Endothelial cell of umbilical vein (primary cell): ENCODE results near the gene ANKK1. TPM values are rescaled to one million over a fixed set of nuclear protein-coding genes. Genes with fewer than 3 reads are reported as not detected.

Experiments used
- BruUV-seq: library from RNA; stranded (reverse); fragments of 400-500 nt; replicated peaks from 2 replicates; lab custom pipeline; 2021; lab: Mats Ljungman, UMichigan
- CTCF ChIA-PET: fragments of 300-600, 350-600 bp; sonication (Branson Sonifier 250); formaldehyde crosslinking; loops from one replicate; lab custom pipeline; 2021; ENCODE audit warnings: antibody characterized with exemption, inconsistent platforms; lab: Charles Lee
- POLR2A ChIA-PET: fragments of 300-600, 350-600 bp; sonication (Branson Sonifier 250); formaldehyde crosslinking; loops from one replicate; lab custom pipeline; 2021; ENCODE audit warnings: antibody characterized with exemption, inconsistent platforms; lab: Charles Lee
- DNase-seq: peaks from one replicate; pipeline ENCODE4 v3.0.0-alpha.2; 2011; ENCODE audit warnings: low read depth, low spot score
- FAIRE-seq: peaks from 2 replicates; lab custom pipeline; 2011; peaks lifted over from hg19 to GRCh38; lab: Jason Lieb, UNC
- H2AFZ ChIP-seq: 2 replicates; pipeline ENCODE4 v1.6.0; 2012; ENCODE audit warnings: low read depth, low read length, control low read depth, inconsistent platforms
- H3K27ac ChIP-seq: 2 replicates; pipeline ENCODE4 v1.5.1; 2011; ENCODE audit warnings: low read depth, mild to moderate bottlenecking, control low read depth, low read length, moderate library complexity; ENCODE audit not compliant: insufficient read depth
- H3K27me3 ChIP-seq, 2 experiments: 2 replicates each; pipeline versions ENCODE4 v1.6.0 to v1.6.1; 2011; ENCODE audit warnings: low read length in 2 of 2, mixed read lengths in 1 of 2; ENCODE audit not compliant: control insufficient read depth in 2 of 2, insufficient read depth in 2 of 2
- H3K36me3 ChIP-seq, 2 experiments: 2 replicates in 1 of 2; 3 replicates in 1 of 2; pipeline ENCODE4 v1.5.1; 2011; ENCODE audit warnings: low read length in 2 of 2, mild to moderate bottlenecking in 1 of 2, moderate library complexity in 1 of 2; ENCODE audit not compliant: control insufficient read depth in 2 of 2, insufficient read depth in 2 of 2; ENCODE audit errors: extremely low read depth in 1 of 2
- H3K4me1 ChIP-seq: 3 replicates; pipeline ENCODE4 v1.5.1; 2011; ENCODE audit warnings: mild to moderate bottlenecking, low read length; ENCODE audit not compliant: control insufficient read depth, insufficient read depth; ENCODE audit errors: extremely low read depth
- H3K4me2 ChIP-seq: 2 replicates; pipeline ENCODE4 v1.6.1; 2011; ENCODE audit warnings: low read length, control low read depth, mixed read lengths; ENCODE audit not compliant: insufficient read depth
- H3K4me3 ChIP-seq, 3 experiments: fragments of 200-600 bp in 1 of 3; sonication (generic), shearing (Covaris generic) in 1 of 3; replicated peaks in 1 of 3; 2 replicates each; pipeline ENCODE4 v1.5.1; 2011 to 2016; ENCODE audit warnings: control low read depth in 3 of 3, low read length in 3 of 3, mild to moderate bottlenecking in 2 of 3, inconsistent platforms in 1 of 3, low read depth in 1 of 3, moderate library complexity in 1 of 3; ENCODE audit not compliant: insufficient read depth in 1 of 3
- H3K79me2 ChIP-seq: 2 replicates; pipeline ENCODE4 v1.6.0; 2012; ENCODE audit warnings: low read length, inconsistent platforms; ENCODE audit not compliant: control insufficient read depth, insufficient read depth
- H3K9ac ChIP-seq: replicated peaks from 2 replicates; pipeline ENCODE3; 2011; ENCODE audit warnings: low read length, control low read depth; ENCODE audit not compliant: insufficient read depth; ENCODE audit errors: extremely low read depth
- H3K9me1 ChIP-seq: replicated peaks from 3 replicates; pipeline ENCODE4 v1.6.0; 2011; ENCODE audit warnings: mild to moderate bottlenecking, low read length; ENCODE audit not compliant: control insufficient read depth, insufficient read depth; ENCODE audit errors: extremely low read depth
- H3K9me3 ChIP-seq: replicated peaks from 2 replicates; pipeline ENCODE4 v1.5.1; 2012; ENCODE audit warnings: low read length, inconsistent platforms; ENCODE audit not compliant: control insufficient read depth, insufficient read depth
- H4K20me1 ChIP-seq: replicated peaks from 2 replicates; pipeline ENCODE3; 2011; ENCODE audit warnings: mild to moderate bottlenecking, low read length; ENCODE audit not compliant: control insufficient read depth, insufficient read depth; ENCODE audit errors: extremely low read depth
- CTCF ChIP-seq, 2 donors: IDR thresholded peaks; 1 replicate in 1 of 2; 2 replicates in 1 of 2; pipeline ENCODE4 v1.5.1; 2011; ENCODE audit warnings: low read length in 2 of 2, mild to moderate bottlenecking in 2 of 2, moderate library complexity in 2 of 2, control low read depth in 1 of 2, inconsistent platforms in 1 of 2, low read depth in 1 of 2; ENCODE audit not compliant: insufficient read depth in 1 of 2; ENCODE audit errors: extremely low read depth in 1 of 2
- EZH2 ChIP-seq: IDR thresholded peaks from 2 replicates; pipeline ENCODE4 v1.6.1; 2012; ENCODE audit warnings: borderline replicate concordance, low read depth, mild to moderate bottlenecking, moderate library complexity, low read length, inconsistent platforms; ENCODE audit not compliant: severe bottlenecking
- FOS ChIP-seq: IDR thresholded peaks from 2 replicates; pipeline ENCODE4 v1.6.1; 2011; ENCODE audit warnings: mild to moderate bottlenecking, low read length, moderate library complexity, borderline replicate concordance; ENCODE audit not compliant: insufficient read depth
- GATA2 ChIP-seq: IDR thresholded peaks from 2 replicates; pipeline ENCODE4 v1.7.0; 2011; ENCODE audit warnings: low read depth, mild to moderate bottlenecking, moderate library complexity, mixed read lengths, low read length; ENCODE audit not compliant: insufficient read length, insufficient read depth
- JUN ChIP-seq: IDR thresholded peaks from 2 replicates; pipeline ENCODE4 v1.6.1; 2011; ENCODE audit warnings: borderline replicate concordance, low read depth; ENCODE audit not compliant: insufficient read length, insufficient read depth
- MAX ChIP-seq: IDR thresholded peaks from 2 replicates; pipeline ENCODE4 v1.6.1; 2011; ENCODE audit not compliant: insufficient read depth, insufficient read length
- MYC ChIP-seq: IDR thresholded peaks from one replicate; pipeline ENCODE4 v1.6.1; 2011; ENCODE audit warnings: mild to moderate bottlenecking, low read depth, low read length
- POLR2A ChIP-seq: IDR thresholded peaks from 2 replicates; pipeline ENCODE4 v1.6.1; 2012; ENCODE audit warnings: low read depth, mild to moderate bottlenecking, control low read depth, low read length
- POLR2AphosphoS5 ChIP-seq: IDR thresholded peaks from 2 replicates; pipeline ENCODE4 v1.6.1; 2012; ENCODE audit warnings: low read depth, mild to moderate bottlenecking, control low read depth, low read length, moderate library complexity; ENCODE audit not compliant: insufficient read depth
- dilution Hi-C: fragments of 300-500 bp; cut with MboI; formaldehyde crosslinking; loops from one replicate; pipeline ENCODE4 v1.15.0; 2019; ENCODE audit warnings: low sequenced_read_pairs; ENCODE audit not compliant: extremely low pct_ligation_motif_present
- intact Hi-C: fragments of 100-400 bp; cut with micrococcal nuclease; formaldehyde crosslinking; loops from one replicate; pipeline ENCODE4 v1.10.0; 2022
- polyA plus RNA-seq, 4 experiments: library from polyadenylated mRNA; depleted of rRNA in 3 of 4; stranded (reverse) in 3 of 4; unstranded in 1 of 4; fragments of >200 nt; gene quantifications; 2 replicates each; pipeline versions ENCODE4 v1.2.1 to v1.2.3, GENCODE V29; 2011 to 2012; ENCODE audit warnings: missing spikeins in 1 of 4
- total RNA-seq: library from RNA; stranded (reverse); gene quantifications from 2 replicates; pipeline ENCODE4 v1.2.3, GENCODE V29; 2021

The ANKK1 gene
- total and polyA plus RNA-seq, 2 donors (not counting 3 experiments of a cell fraction or from before 2014, with no cell fraction given): not detected

- H3K27me3 ChIP-seq: no peaks in the 10 kb centered on the region
- no peaks in the 10 kb centered on the region for H3K9me3 ChIP-seq
- H2AFZ ChIP-seq: no peak overlapping the region
- FAIRE-seq: no peak
- no peaks in the 10 kb centered on the region for H3K4me1 ChIP-seq
- H3K27ac ChIP-seq: no peak overlapping the region
- H3K4me2 ChIP-seq: no peak overlapping the region
- no peak overlapping the region for H3K9ac ChIP-seq
- H3K4me3 ChIP-seq: no peak overlapping the region
- dilution Hi-C loops: no loop called here
- DNase-seq: no peak
- TF ChIP-seq POLR2A (no peak), MYC (no peak), JUN (no peak)
- no peaks in the 10 kb centered on the region for H3K9me1 ChIP-seq
- ChIA-PET POLR2A (no interaction called here), CTCF (no interaction called here)
- no peaks in the 10 kb centered on the region for H3K79me2 ChIP-seq
- H3K36me3 ChIP-seq: no peaks in the 10 kb centered on the region
- BruUV-seq: no TSS peak
- H4K20me1 ChIP-seq: no peaks in the 10 kb centered on the region
- intact Hi-C loops: no loop called here
Observed at GRCh38 chr11:113363406-113363805, 24.2 kb upstream of the ANKK1 start.

- Histone ChIP-seq H2AFZ (no peak overlapping the region), H3K27me3 (no peaks in the 10 kb centered on the region), H3K9ac (no peak overlapping the region), H4K20me1 (no peaks in the 10 kb centered on the region), H3K9me3 (no peaks in the 10 kb centered on the region), H3K4me2 (no peak overlapping the region), H3K9me1 (no peaks in the 10 kb centered on the region), H3K27ac (no peak overlapping the region), H3K79me2 (no peaks in the 10 kb centered on the region), H3K4me3 (no peak overlapping the region), H3K36me3 (no peaks in the 10 kb centered on the region), H3K4me1 (no peaks in the 10 kb centered on the region)
- no peak for TF ChIP-seq CTCF (IDR thresholded peaks at IDR 0.05; ENCODE audit: extremely low read depth in 1 of 2, insufficient read depth in 1 of 2, low read depth in 1 of 2, low read length in 2 of 2)
- TF ChIP-seq MAX: no peak
- no peak for TF ChIP-seq FOS
- no peak for TF ChIP-seq POLR2AphosphoS5
- no peak for TF ChIP-seq EZH2
- no peak for TF ChIP-seq GATA2
- TF ChIP-seq JUN: no peak
- no peak for TF ChIP-seq POLR2A
- TF ChIP-seq MYC: no peak
- dilution Hi-C loops: no loop called here
- intact Hi-C loops: no loop called here
- DNase-seq: no peak
- no TSS peak for BruUV-seq
- no peak for FAIRE-seq
- CTCF ChIA-PET: no interaction called here
- POLR2A ChIA-PET: no interaction called here
Observed at GRCh38 chr11:113363996-113364641, 23.5 kb upstream of the ANKK1 start.
